GM23248 (cell line): ENCODE results near the gene TRPM4.

Source experiments
- EZH2 ChIP-seq: fragments of 200-600 bp; sonication (generic); IDR thresholded peaks from 2 replicates; pipeline ENCODE4 v1.6.1; 2018; ENCODE audit warnings: antibody characterized with exemption, mild to moderate bottlenecking; ENCODE audit not compliant: insufficient read depth, poor library complexity, severe bottlenecking
- EZH2phosphoT487 ChIP-seq: fragments of 200-600 bp; sonication (generic); IDR thresholded peaks from 2 replicates; pipeline ENCODE4 v1.6.1; 2018; ENCODE audit warnings: antibody characterized with exemption, moderate library complexity, mild to moderate bottlenecking, low read depth; ENCODE audit not compliant: insufficient read depth

- TF ChIP-seq EZH2 (no peak), EZH2phosphoT487 (no peak)
Measured at GRCh38 chr19:49165865-49166301, 8.3 kb downstream of the TRPM4 start.
